ENCODE data around the gene CHTF8. TPM values are rescaled to one million over a fixed set of nuclear protein-coding genes. Genes with fewer than 3 reads are reported as not detected.
"Not testable (repeated sequence)": the region's sequence is repeated elsewhere in the genome, so short reads cannot be mapped to it uniquely, and the experiment has no call there.

Gene CHTF8
- total RNA-seq, 2 donors from 2014 or later = 66.1 to 68.5 TPM

- Mint-ChIP-seq H3K36me3 (ENCODE audit: low read depth) (peaks cover 5% of the 10 kb centered on the region), H3K27ac (no peak overlapping the region), H3K4me3 (no peak overlapping the region)
Measured at GRCh38 chr16:69157196-69157595, 24.8 kb upstream of the CHTF8 start.

GRCh38 chr16:69150146-69150865, 17.9 kb upstream of the CHTF8 start:
- Mint-ChIP-seq H3K27ac (no peak overlapping the region), H3K27me3 (no peaks in the 10 kb centered on the region), H3K4me1 (peaks cover 4% of the 10 kb centered on the region), H3K36me3 (ENCODE audit: low read depth) (peaks cover 4% of the 10 kb centered on the region), H3K4me3 (no peak overlapping the region)
- DNase-seq (peak in 1 of 3 donors; percentile 33), ATAC-seq (peak; percentile 83)
- no peaks in the 10 kb centered on the region for H3K9me3 ChIP-seq (ENCODE audit: control insufficient read depth, low read length, poor library complexity, severe bottlenecking)

More at GRCh38 chr16:69157196-69157595, 24.8 kb upstream of the CHTF8 start:
- H3K9me3 ChIP-seq (ENCODE audit: control insufficient read depth, low read length, poor library complexity, severe bottlenecking) = no peaks in the 10 kb centered on the region
- H3K27me3 Mint-ChIP-seq = no peaks in the 10 kb centered on the region
- ATAC-seq (no peak), DNase-seq (no peak)
- peaks cover 2% of the 10 kb centered on the region for H3K4me1 Mint-ChIP-seq

GRCh38 chr16:69149621-69150020, 17.2 kb upstream of the CHTF8 start:
- not testable (repeated sequence) for H3K4me3 Mint-ChIP-seq; H3K27ac Mint-ChIP-seq; H3K27me3 Mint-ChIP-seq; ATAC-seq; DNase-seq; H3K36me3 Mint-ChIP-seq (ENCODE audit: low read depth); H3K9me3 ChIP-seq (ENCODE audit: control insufficient read depth, low read length, poor library complexity, severe bottlenecking); H3K4me1 Mint-ChIP-seq

- H3K4me3 Mint-ChIP-seq = no peak overlapping the region
- no peaks in the 10 kb centered on the region for H3K27me3 Mint-ChIP-seq
- DNase-seq (no peak), ATAC-seq (no peak)
- peaks cover 9% of the 10 kb centered on the region for H3K4me1 Mint-ChIP-seq
- H3K9me3 ChIP-seq (ENCODE audit: control insufficient read depth, low read length, poor library complexity, severe bottlenecking) = no peaks in the 10 kb centered on the region
- peaks cover 14% of the 10 kb centered on the region for H3K36me3 Mint-ChIP-seq (ENCODE audit: low read depth)
- H3K27ac Mint-ChIP-seq = no peak overlapping the region
Measured at GRCh38 chr16:69145658-69146057, 13.3 kb upstream of the CHTF8 start.

GRCh38 chr16:69143116-69143515, 10.7 kb upstream of the CHTF8 start:
- peak overlapping the region; percentile 39 for H3K27ac Mint-ChIP-seq
- DNase-seq (no peak), ATAC-seq (no peak)
- no peaks in the 10 kb centered on the region for H3K9me3 ChIP-seq (ENCODE audit: control insufficient read depth, low read length, poor library complexity, severe bottlenecking)
- H3K36me3 Mint-ChIP-seq (ENCODE audit: low read depth) = peaks cover 14% of the 10 kb centered on the region
- H3K4me1 Mint-ChIP-seq = peaks cover 9% of the 10 kb centered on the region
- H3K4me3 Mint-ChIP-seq = no peak overlapping the region
- no peaks in the 10 kb centered on the region for H3K27me3 Mint-ChIP-seq

- H3K4me1 Mint-ChIP-seq = peaks cover 9% of the 10 kb centered on the region
- H3K9me3 ChIP-seq (ENCODE audit: control insufficient read depth, low read length, poor library complexity, severe bottlenecking) = no peaks in the 10 kb centered on the region
- DNase-seq (no peak), ATAC-seq (no peak)
- H3K27me3 Mint-ChIP-seq = no peaks in the 10 kb centered on the region
- H3K4me3 Mint-ChIP-seq = no peak overlapping the region
- no peak overlapping the region for H3K27ac Mint-ChIP-seq
- peaks cover 14% of the 10 kb centered on the region for H3K36me3 Mint-ChIP-seq (ENCODE audit: low read depth)
Measured at GRCh38 chr16:69141936-69142335, 9.5 kb upstream of the CHTF8 start.

- no peaks in the 10 kb centered on the region for H3K9me3 ChIP-seq (ENCODE audit: control insufficient read depth, low read length, poor library complexity, severe bottlenecking)
- H3K36me3 Mint-ChIP-seq (ENCODE audit: low read depth) = peaks cover 11% of the 10 kb centered on the region
- H3K4me3 Mint-ChIP-seq = no peak overlapping the region
- DNase-seq = no peak
- H3K27ac Mint-ChIP-seq = no peak overlapping the region
- ATAC-seq = no peak
- H3K27me3 Mint-ChIP-seq = no peaks in the 10 kb centered on the region
- peaks cover 11% of the 10 kb centered on the region for H3K4me1 Mint-ChIP-seq
Measured at GRCh38 chr16:69141014-69141413, 8.6 kb upstream of the CHTF8 start.

- not testable (repeated sequence) for DNase-seq
Measured at GRCh38 chr16:69139464-69139863, 7.1 kb upstream of the CHTF8 start.

GRCh38 chr16:69138608-69139007, 6.2 kb upstream of the CHTF8 start:
- H3K9me3 ChIP-seq (ENCODE audit: control insufficient read depth, low read length, poor library complexity, severe bottlenecking) = no peaks in the 10 kb centered on the region
- H3K27ac Mint-ChIP-seq = no peak overlapping the region
- no peak for DNase-seq
- H3K4me1 Mint-ChIP-seq = peaks cover 21% of the 10 kb centered on the region
- no peak overlapping the region for H3K4me3 Mint-ChIP-seq
- H3K27me3 Mint-ChIP-seq = no peaks in the 10 kb centered on the region
- peaks cover 11% of the 10 kb centered on the region for H3K36me3 Mint-ChIP-seq (ENCODE audit: low read depth)
- ATAC-seq = no peak

More at GRCh38 chr16:69139464-69139863, 7.1 kb upstream of the CHTF8 start:
- Mint-ChIP-seq H3K4me1 (peaks cover 14% of the 10 kb centered on the region), H3K36me3 (ENCODE audit: low read depth) (peaks cover 11% of the 10 kb centered on the region)
- H3K27me3 Mint-ChIP-seq; H3K27ac Mint-ChIP-seq; H3K9me3 ChIP-seq (ENCODE audit: control insufficient read depth, low read length, poor library complexity, severe bottlenecking); H3K4me3 Mint-ChIP-seq; ATAC-seq: not testable (repeated sequence)

- DNase-seq (no peak), ATAC-seq (no peak)
- Mint-ChIP-seq H3K4me1 (peaks cover 39% of the 10 kb centered on the region), H3K4me3 (peak overlapping the region; percentile 94), H3K36me3 (ENCODE audit: low read depth) (no peaks in the 10 kb centered on the region), H3K27ac (peak overlapping the region; percentile 95), H3K27me3 (no peaks in the 10 kb centered on the region)
- no peaks in the 10 kb centered on the region for H3K9me3 ChIP-seq (ENCODE audit: control insufficient read depth, low read length, poor library complexity, severe bottlenecking)
Measured at GRCh38 chr16:69133373-69133954, 1.1 kb upstream of the CHTF8 start.

GRCh38 chr16:69131839-69132423, 457 bp downstream of the CHTF8 start:
- Mint-ChIP-seq H3K27ac (peak overlapping the region; percentile 95), H3K27me3 (no peaks in the 10 kb centered on the region), H3K36me3 (ENCODE audit: low read depth) (no peaks in the 10 kb centered on the region), H3K4me3 (peak overlapping the region; percentile 94), H3K4me1 (peaks cover 46% of the 10 kb centered on the region)
- H3K9me3 ChIP-seq (ENCODE audit: control insufficient read depth, low read length, poor library complexity, severe bottlenecking) = no peaks in the 10 kb centered on the region
- peak in 2 of 3 donors; percentile 66 to 69 for DNase-seq
- peak; percentile 65 for ATAC-seq

- peak overlapping the region; percentile 95 for H3K27ac Mint-ChIP-seq
- peak overlapping the region; percentile 94 for H3K4me3 Mint-ChIP-seq
- DNase-seq = no peak
- no peak for ATAC-seq
- H3K9me3 ChIP-seq (ENCODE audit: control insufficient read depth, low read length, poor library complexity, severe bottlenecking) = no peaks in the 10 kb centered on the region
- H3K36me3 Mint-ChIP-seq (ENCODE audit: low read depth) = no peaks in the 10 kb centered on the region
- no peaks in the 10 kb centered on the region for H3K27me3 Mint-ChIP-seq
- H3K4me1 Mint-ChIP-seq = peaks cover 42% of the 10 kb centered on the region
Measured at GRCh38 chr16:69131167-69131838, 1.1 kb downstream of the CHTF8 start.

GRCh38 chr16:69130461-69130860, 1.9 kb downstream of the CHTF8 start:
- Mint-ChIP-seq H3K27me3 (no peaks in the 10 kb centered on the region), H3K36me3 (ENCODE audit: low read depth) (no peaks in the 10 kb centered on the region), H3K27ac (peak overlapping the region; percentile 39), H3K4me1 (peaks cover 42% of the 10 kb centered on the region), H3K4me3 (no peak overlapping the region)
- no peaks in the 10 kb centered on the region for H3K9me3 ChIP-seq (ENCODE audit: control insufficient read depth, low read length, poor library complexity, severe bottlenecking)
- ATAC-seq (no peak), DNase-seq (no peak)
